ENCODE data around the gene PRDM7.

DNA sequence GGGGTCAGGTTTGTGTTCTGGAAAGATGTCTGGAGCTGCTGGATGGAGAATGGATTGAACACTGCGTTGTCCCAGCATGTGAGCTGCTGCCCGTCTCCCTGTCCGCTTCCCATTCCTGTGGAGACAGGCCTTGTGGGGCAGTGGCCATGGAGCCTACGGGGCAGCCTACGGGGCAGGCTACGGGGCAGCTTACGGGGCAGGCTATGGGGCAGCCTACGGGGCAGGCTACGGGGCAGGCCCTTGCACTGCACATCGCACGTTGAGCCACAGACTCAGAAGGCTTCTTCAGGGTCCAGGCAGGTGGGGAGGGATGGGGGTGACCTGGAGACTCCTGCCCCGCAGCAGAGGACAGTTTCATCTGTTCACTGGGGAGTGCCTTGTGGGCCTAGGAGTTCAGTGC lies 48.1 kb downstream of the PRDM7 start:
- TF ChIP-seq, protein P1, sequence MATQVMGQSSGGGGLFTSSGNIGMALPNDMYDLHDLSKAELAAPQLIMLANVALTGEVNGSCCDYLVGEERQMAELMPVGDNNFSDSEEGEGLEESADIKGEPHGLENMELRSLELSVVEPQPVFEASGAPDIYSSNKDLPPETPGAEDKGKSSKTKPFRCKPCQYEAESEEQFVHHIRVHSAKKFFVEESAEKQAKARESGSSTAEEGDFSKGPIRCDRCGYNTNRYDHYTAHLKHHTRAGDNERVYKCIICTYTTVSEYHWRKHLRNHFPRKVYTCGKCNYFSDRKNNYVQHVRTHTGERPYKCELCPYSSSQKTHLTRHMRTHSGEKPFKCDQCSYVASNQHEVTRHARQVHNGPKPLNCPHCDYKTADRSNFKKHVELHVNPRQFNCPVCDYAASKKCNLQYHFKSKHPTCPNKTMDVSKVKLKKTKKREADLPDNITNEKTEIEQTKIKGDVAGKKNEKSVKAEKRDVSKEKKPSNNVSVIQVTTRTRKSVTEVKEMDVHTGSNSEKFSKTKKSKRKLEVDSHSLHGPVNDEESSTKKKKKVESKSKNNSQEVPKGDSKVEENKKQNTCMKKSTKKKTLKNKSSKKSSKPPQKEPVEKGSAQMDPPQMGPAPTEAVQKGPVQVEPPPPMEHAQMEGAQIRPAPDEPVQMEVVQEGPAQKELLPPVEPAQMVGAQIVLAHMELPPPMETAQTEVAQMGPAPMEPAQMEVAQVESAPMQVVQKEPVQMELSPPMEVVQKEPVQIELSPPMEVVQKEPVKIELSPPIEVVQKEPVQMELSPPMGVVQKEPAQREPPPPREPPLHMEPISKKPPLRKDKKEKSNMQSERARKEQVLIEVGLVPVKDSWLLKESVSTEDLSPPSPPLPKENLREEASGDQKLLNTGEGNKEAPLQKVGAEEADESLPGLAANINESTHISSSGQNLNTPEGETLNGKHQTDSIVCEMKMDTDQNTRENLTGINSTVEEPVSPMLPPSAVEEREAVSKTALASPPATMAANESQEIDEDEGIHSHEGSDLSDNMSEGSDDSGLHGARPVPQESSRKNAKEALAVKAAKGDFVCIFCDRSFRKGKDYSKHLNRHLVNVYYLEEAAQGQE (IDR thresholded peaks at IDR 0.05; ENCODE audit: insufficient read depth in 1 of 2, low read depth in 2 of 2, low read length in 2 of 2) = no peak
- no peak for TF ChIP-seq TAF1 (IDR thresholded peaks at IDR 0.05; ENCODE audit: borderline replicate concordance, insufficient read depth, low read length)
- no peak for TF ChIP-seq SIN3A (IDR thresholded peaks at IDR 0.05; ENCODE audit: borderline replicate concordance, insufficient read depth, low read length)
